Neural cell (in vitro differentiated cells): ENCODE results near the gene PAPOLA. TPM values are rescaled to one million over a fixed set of nuclear protein-coding genes. Genes with fewer than 3 reads are reported as not detected.

Experiments
- H2AFZ ChIP-seq: fragments of 200-600, 300-800 bp; sonication (generic), shearing (Covaris generic); 2 replicates; pipeline ENCODE4 v1.6.0; 2014; ENCODE audit warnings: low read depth, mild to moderate bottlenecking, antibody characterized with exemption, low read length, moderate library complexity
- H3F3A ChIP-seq: fragments of 200-600 bp; shearing (Covaris generic); 2 replicates; pipeline ENCODE4 v1.6.1; 2016; ENCODE audit warnings: mild to moderate bottlenecking, moderate library complexity, mixed read lengths, antibody characterized with exemption, low read length; ENCODE audit not compliant: insufficient read depth, poor library complexity, severe bottlenecking
- H3K27ac ChIP-seq: fragments of 200-600, 300-800 bp; sonication (generic), shearing (Covaris generic); 2 replicates; pipeline ENCODE4 v1.5.1; 2014; ENCODE audit warnings: mild to moderate bottlenecking, low read length, moderate library complexity
- H3K27me3 ChIP-seq: fragments of 300-800, 200-600 bp; sonication (generic), shearing (Covaris generic); 2 replicates; pipeline ENCODE4 v1.6.0; 2014; ENCODE audit warnings: mild to moderate bottlenecking, low read depth, low read length, moderate library complexity; ENCODE audit not compliant: insufficient read depth
- H3K36me3 ChIP-seq: fragments of 300-800, 200-600 bp; sonication (generic), shearing (Covaris generic); 2 replicates; pipeline ENCODE4 v1.5.1; 2014; ENCODE audit warnings: mild to moderate bottlenecking, antibody characterized with exemption, low read length, moderate library complexity; ENCODE audit not compliant: insufficient read depth
- H3K4me2 ChIP-seq: fragments of 300-800, 200-600 bp; sonication (generic), shearing (Covaris generic); 2 replicates; pipeline ENCODE4 v1.6.0; 2014; ENCODE audit warnings: mild to moderate bottlenecking, low read length
- H3K4me3 ChIP-seq: fragments of 300-800, 200-600 bp; sonication (generic), shearing (Covaris generic); 2 replicates; pipeline ENCODE4 v1.5.1; 2014; ENCODE audit warnings: mild to moderate bottlenecking, low read length, moderate library complexity
- H3K79me2 ChIP-seq: fragments of 200-600 bp; shearing (Covaris generic); replicated peaks from 2 replicates; pipeline ENCODE4 v1.6.0; 2014; ENCODE audit warnings: mild to moderate bottlenecking, low read length, moderate library complexity; ENCODE audit not compliant: insufficient read depth
- H3K9ac ChIP-seq: fragments of 300-800, 200-600 bp; sonication (generic), shearing (Covaris generic); 2 replicates; pipeline ENCODE4 v1.6.1; 2016; ENCODE audit warnings: mild to moderate bottlenecking, low read length, mixed read lengths
- H3K9me2 ChIP-seq: fragments of 200-600 bp; shearing (Covaris generic); 2 replicates; pipeline ENCODE4 v1.6.1; 2016; ENCODE audit warnings: mild to moderate bottlenecking, low read length, mixed read lengths; ENCODE audit not compliant: insufficient read depth
- H3K9me3 ChIP-seq: fragments of 200-600, 300-800 bp; sonication (generic), shearing (Covaris generic); 2 replicates; pipeline ENCODE4 v1.6.1; 2016; ENCODE audit warnings: mild to moderate bottlenecking, mixed run types, low read length, moderate library complexity, mixed read lengths
- H4K20me1 ChIP-seq: fragments of 200-600 bp; shearing (Covaris generic); 2 replicates; pipeline ENCODE4 v1.6.1; 2016; ENCODE audit warnings: mild to moderate bottlenecking, mixed run types; ENCODE audit not compliant: insufficient read depth
- EP300 ChIP-seq: fragments of 450-650 bp; conservative IDR thresholded peaks from 2 replicates; pipeline ENCODE4 v1.6.1; 2014; ENCODE audit warnings: antibody characterized with exemption, mild to moderate bottlenecking, moderate library complexity; ENCODE audit not compliant: poor library complexity, severe bottlenecking
- EZH2 ChIP-seq: fragments of 200-600, 300-800 bp; shearing (Covaris generic), sonication (generic); IDR thresholded peaks from 2 replicates; pipeline ENCODE4 v1.6.1; 2014; ENCODE audit warnings: antibody characterized with exemption, low read length, borderline replicate concordance, mild to moderate bottlenecking; ENCODE audit not compliant: insufficient read depth, poor library complexity, severe bottlenecking
- MXI1 ChIP-seq: fragments of 450-650 bp; conservative IDR thresholded peaks from 2 replicates; pipeline ENCODE4 v1.6.1; 2014; ENCODE audit warnings: antibody characterized with exemption, mild to moderate bottlenecking; ENCODE audit not compliant: poor library complexity, severe bottlenecking
- POLR2AphosphoS5 ChIP-seq: IDR thresholded peaks from 2 replicates; pipeline ENCODE4 v1.6.1; 2012
- RAD21 ChIP-seq: fragments of 450-650 bp; conservative IDR thresholded peaks from 2 replicates; pipeline ENCODE4 v1.6.1; 2014; ENCODE audit warnings: antibody characterized with exemption, mild to moderate bottlenecking, moderate library complexity
- SMC3 ChIP-seq: fragments of 450-650 bp; conservative IDR thresholded peaks from 2 replicates; pipeline ENCODE4 v1.6.1; 2014; ENCODE audit warnings: antibody characterized with exemption, mild to moderate bottlenecking, moderate library complexity; ENCODE audit not compliant: poor library complexity
- TAF1 ChIP-seq: IDR thresholded peaks from 2 replicates; pipeline ENCODE4 v1.6.1; 2012; ENCODE audit warnings: low read depth
- polyA plus RNA-seq: library from polyadenylated mRNA; depleted of rRNA; stranded (reverse); fragments of >200 nt; gene quantifications from 2 replicates; pipeline ENCODE4 v1.2.3, GENCODE V29; 2014
- TF ChIP-seq, protein P1 (sequence below): fragments of 450-650 bp; IDR thresholded peaks from 2 replicates; pipeline ENCODE4 v1.5.1; 2014; ENCODE audit warnings: antibody characterized with exemption, mild to moderate bottlenecking, moderate library complexity; ENCODE audit not compliant: poor library complexity, severe bottlenecking
- TF ChIP-seq, protein P2 (sequence below): IDR thresholded peaks from 2 replicates; pipeline ENCODE4 v1.6.1; 2012; ENCODE audit warnings: borderline replicate concordance

The PAPOLA gene
- polyA plus RNA-seq, 1 donor from 2014 or later: 150 TPM

DNA sequence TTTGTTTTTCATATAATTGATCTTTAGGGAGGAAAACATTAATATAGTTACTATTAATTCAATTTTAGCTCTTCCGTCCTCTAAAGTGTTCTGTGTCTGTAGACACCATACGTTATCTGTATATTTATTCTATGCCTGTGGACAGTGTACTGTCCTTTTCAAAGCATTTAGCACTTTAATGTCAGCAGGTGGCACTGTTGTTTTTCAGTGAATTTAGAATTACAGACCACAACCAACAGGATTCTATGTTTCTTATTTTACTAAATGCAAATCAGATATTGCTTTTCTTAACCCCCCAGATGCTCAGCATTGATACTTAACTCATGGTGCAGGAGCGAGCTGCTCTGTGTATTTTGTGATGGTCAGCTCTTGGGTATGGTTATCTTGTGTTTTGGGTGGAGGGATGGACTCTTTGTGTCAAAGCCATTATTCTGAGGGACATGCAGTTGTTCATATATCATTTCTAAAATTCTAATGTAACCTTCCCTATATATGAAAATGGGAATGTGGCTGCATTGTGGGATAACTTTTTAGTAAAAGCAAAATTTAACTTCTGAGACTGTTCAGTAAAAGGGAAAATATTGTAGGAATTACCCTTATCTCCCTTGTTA lies 65.2 kb downstream of the PAPOLA start:
- Histone ChIP-seq H3K79me2 (peaks cover 4% of the 10 kb centered on the region), H4K20me1 (no peaks in the 10 kb centered on the region), H3K36me3 (no peaks in the 10 kb centered on the region), H3K9me2 (no peaks in the 10 kb centered on the region), H3K4me3 (no peak overlapping the region), H2AFZ (no peak overlapping the region), H3K27ac (peak overlapping the region; percentile 41), H3K4me2 (no peak overlapping the region), H3F3A (no peaks in the 10 kb centered on the region), H3K9ac (no peak overlapping the region), H3K9me3 (no peaks in the 10 kb centered on the region), H3K27me3 (no peaks in the 10 kb centered on the region)
- peak; percentile 89 for TF ChIP-seq RAD21
- TF ChIP-seq, protein P1, sequence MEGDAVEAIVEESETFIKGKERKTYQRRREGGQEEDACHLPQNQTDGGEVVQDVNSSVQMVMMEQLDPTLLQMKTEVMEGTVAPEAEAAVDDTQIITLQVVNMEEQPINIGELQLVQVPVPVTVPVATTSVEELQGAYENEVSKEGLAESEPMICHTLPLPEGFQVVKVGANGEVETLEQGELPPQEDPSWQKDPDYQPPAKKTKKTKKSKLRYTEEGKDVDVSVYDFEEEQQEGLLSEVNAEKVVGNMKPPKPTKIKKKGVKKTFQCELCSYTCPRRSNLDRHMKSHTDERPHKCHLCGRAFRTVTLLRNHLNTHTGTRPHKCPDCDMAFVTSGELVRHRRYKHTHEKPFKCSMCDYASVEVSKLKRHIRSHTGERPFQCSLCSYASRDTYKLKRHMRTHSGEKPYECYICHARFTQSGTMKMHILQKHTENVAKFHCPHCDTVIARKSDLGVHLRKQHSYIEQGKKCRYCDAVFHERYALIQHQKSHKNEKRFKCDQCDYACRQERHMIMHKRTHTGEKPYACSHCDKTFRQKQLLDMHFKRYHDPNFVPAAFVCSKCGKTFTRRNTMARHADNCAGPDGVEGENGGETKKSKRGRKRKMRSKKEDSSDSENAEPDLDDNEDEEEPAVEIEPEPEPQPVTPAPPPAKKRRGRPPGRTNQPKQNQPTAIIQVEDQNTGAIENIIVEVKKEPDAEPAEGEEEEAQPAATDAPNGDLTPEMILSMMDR: peak; percentile 84
- no peak for TF ChIP-seq POLR2AphosphoS5
- TF ChIP-seq, protein P2, sequence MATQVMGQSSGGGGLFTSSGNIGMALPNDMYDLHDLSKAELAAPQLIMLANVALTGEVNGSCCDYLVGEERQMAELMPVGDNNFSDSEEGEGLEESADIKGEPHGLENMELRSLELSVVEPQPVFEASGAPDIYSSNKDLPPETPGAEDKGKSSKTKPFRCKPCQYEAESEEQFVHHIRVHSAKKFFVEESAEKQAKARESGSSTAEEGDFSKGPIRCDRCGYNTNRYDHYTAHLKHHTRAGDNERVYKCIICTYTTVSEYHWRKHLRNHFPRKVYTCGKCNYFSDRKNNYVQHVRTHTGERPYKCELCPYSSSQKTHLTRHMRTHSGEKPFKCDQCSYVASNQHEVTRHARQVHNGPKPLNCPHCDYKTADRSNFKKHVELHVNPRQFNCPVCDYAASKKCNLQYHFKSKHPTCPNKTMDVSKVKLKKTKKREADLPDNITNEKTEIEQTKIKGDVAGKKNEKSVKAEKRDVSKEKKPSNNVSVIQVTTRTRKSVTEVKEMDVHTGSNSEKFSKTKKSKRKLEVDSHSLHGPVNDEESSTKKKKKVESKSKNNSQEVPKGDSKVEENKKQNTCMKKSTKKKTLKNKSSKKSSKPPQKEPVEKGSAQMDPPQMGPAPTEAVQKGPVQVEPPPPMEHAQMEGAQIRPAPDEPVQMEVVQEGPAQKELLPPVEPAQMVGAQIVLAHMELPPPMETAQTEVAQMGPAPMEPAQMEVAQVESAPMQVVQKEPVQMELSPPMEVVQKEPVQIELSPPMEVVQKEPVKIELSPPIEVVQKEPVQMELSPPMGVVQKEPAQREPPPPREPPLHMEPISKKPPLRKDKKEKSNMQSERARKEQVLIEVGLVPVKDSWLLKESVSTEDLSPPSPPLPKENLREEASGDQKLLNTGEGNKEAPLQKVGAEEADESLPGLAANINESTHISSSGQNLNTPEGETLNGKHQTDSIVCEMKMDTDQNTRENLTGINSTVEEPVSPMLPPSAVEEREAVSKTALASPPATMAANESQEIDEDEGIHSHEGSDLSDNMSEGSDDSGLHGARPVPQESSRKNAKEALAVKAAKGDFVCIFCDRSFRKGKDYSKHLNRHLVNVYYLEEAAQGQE: no peak
- TF ChIP-seq EZH2: no peak
- TF ChIP-seq SMC3: peak; percentile 92

DNA sequence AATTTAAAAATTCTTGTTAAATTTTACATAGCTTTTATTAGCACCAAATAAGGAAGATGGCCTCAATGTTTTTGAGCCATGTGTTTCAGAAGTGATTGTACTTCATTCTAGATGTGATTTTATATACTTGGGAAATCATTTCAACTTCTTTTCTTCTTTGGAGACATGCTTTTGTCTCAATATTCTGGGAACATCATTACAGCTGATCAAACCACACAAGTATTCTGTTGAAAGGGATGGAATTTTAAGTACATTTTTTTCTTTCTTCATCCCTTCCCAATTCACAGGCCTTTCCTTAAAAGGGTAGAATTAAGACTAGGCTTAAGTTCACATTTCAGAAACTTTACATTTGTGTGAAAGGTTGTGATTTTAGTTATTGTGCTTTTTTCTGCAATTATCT lies 66.4 kb downstream of the PAPOLA start:
- Histone ChIP-seq H3K9me2 (no peaks in the 10 kb centered on the region), H3K9ac (no peak overlapping the region), H3K27me3 (no peaks in the 10 kb centered on the region), H3K4me3 (no peak overlapping the region), H3F3A (no peaks in the 10 kb centered on the region), H3K27ac (no peak overlapping the region), H2AFZ (no peak overlapping the region), H3K4me2 (no peak overlapping the region), H3K9me3 (no peaks in the 10 kb centered on the region), H4K20me1 (no peaks in the 10 kb centered on the region), H3K79me2 (peaks cover 4% of the 10 kb centered on the region), H3K36me3 (no peaks in the 10 kb centered on the region)
- TF ChIP-seq, protein P2: no peak
- no peak for TF ChIP-seq EP300
- TF ChIP-seq POLR2AphosphoS5: no peak
- TF ChIP-seq, protein P1: no peak
- TF ChIP-seq RAD21: no peak
- no peak for TF ChIP-seq MXI1
- no peak for TF ChIP-seq TAF1
- no peak for TF ChIP-seq SMC3
- TF ChIP-seq EZH2: no peak
